VCaP (cell line): ENCODE data around the gene CACNB4.

Source experiments
- H3K27ac ChIP-seq: fragments of 450-650 bp; 2 replicates; pipeline ENCODE4 v1.5.1; 2017
- TF ChIP-seq, protein P1 (sequence below): fragments of 450-650 bp; conservative IDR thresholded peaks from 2 replicates; pipeline ENCODE4 v1.5.1; 2017; ENCODE audit warnings: mild to moderate bottlenecking, moderate library complexity

CACNB4 gene

DNA sequence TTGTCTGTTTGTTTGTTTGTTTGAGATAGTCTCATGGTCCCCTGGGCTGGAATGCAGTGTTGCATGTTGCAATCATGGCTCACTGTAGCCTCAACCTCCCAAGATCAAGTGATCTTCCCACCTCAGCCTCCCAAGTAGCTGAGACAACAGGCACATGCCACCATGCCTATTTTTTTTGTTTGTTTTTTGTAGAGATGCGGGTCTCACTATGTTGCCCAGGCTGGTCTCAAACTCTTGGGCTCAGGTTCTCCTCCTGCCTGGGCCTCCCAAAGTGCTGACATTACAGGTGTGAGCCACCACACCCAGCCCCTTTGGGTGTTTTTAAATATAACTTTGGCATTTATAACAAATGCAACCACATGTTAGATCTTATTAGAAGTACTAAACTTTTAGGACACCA, 308.2 kb downstream of the CACNB4 start:
- no peak overlapping the region for H3K27ac ChIP-seq
- TF ChIP-seq, protein P1, sequence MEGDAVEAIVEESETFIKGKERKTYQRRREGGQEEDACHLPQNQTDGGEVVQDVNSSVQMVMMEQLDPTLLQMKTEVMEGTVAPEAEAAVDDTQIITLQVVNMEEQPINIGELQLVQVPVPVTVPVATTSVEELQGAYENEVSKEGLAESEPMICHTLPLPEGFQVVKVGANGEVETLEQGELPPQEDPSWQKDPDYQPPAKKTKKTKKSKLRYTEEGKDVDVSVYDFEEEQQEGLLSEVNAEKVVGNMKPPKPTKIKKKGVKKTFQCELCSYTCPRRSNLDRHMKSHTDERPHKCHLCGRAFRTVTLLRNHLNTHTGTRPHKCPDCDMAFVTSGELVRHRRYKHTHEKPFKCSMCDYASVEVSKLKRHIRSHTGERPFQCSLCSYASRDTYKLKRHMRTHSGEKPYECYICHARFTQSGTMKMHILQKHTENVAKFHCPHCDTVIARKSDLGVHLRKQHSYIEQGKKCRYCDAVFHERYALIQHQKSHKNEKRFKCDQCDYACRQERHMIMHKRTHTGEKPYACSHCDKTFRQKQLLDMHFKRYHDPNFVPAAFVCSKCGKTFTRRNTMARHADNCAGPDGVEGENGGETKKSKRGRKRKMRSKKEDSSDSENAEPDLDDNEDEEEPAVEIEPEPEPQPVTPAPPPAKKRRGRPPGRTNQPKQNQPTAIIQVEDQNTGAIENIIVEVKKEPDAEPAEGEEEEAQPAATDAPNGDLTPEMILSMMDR = no peak

DNA sequence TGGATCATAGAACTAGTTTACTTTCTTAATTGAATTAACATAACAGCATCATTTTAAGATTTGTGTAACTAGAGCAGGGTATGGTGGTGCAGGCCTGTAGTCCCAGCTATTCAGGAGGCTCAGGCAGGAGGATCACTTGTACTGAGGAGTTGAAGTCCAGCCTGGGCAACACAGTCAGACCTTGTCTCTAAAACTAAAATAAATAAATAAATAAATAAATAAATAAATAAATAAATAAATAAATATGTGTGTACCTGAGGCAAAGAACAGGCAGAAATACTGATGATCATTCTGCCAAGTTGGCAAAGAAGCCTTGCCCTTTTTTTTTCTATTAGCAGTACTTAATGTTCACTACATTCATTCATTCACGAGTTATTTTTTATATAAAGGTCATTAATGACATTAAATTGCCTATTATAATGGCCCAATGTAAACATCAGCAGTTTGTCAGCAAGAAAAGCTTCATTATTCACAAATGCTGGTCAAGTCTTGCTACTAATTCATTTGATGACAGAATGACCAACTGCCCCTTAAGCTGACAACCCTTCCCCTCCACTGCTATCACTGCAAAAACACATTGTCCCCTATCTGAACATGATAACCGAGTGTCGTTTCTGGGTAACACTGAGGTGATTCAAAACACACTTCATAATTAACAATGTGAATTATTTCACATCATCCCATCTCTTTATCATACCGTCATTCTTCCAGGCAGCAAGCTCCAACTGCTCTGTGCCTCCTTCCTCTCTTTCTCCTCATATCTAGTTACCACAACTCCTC, 309.6 kb downstream of the CACNB4 start:
- TF ChIP-seq, protein P1 = no peak
- H3K27ac ChIP-seq = no peak overlapping the region

DNA sequence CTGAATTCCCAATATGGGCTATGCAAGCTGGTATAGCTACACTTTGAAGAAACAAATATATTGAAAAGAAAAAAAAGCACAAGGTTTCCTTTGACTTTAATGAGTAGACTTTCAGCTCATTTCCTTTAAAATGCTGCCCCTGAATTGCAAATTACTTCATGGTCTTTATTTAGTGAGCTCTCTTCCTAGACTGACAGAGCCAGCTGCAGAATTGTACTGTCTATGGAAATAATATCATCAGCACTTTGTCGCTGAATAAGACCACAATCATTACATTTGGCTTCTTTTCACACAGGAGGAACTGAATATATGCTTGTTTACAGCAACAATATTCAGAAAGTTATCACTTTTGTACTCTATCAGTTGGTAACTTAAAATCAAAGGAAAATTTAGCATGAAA, 312.4 kb downstream of the CACNB4 start:
- TF ChIP-seq, protein P1 = no peak
- no peak overlapping the region for H3K27ac ChIP-seq

DNA sequence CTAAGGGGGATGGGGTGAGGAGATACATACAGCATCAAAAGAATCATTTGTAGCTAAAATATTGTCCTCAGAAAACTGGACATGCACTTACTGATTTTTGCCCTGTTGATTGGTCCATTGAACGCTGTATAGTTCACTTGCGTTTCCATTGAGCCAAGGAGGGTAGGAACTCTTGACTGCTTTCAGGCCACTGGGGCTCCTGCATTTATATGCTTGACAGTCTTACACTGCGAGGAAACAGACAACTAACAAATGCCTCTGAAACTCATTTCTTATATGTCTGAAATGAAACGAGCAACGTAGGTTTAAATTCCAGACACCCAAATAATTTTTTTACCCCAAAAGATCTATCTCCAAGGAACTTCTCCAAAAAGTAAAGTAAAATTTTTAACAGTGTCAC, 312.8 kb downstream of the CACNB4 start:
- H3K27ac ChIP-seq = no peak overlapping the region
- TF ChIP-seq, protein P1 = no peak

DNA sequence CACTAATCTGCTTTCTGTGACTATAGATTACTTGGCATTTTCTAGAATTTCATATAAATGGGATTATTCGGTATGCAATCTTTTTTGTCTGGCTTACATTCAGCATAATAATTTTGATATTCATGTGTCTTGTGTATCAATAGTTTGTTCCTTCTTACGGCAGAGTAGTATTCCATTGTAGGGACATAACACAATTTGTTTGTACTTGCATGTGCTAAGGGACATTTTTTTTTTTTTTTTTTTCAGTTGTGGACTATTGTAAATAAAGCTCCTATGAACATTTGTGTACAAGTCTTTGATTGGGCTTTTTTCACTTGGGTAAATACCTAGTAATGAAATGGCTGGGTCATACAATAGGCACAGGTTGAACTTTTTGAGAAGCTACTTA, 315.7 kb downstream of the CACNB4 start:
- H3K27ac ChIP-seq = no peak overlapping the region
- TF ChIP-seq, protein P1 = no peak
